Stomach (tissue), 9 donors: Measurements from ENCODE around the gene ACIN1. TPM values are rescaled to one million over a fixed set of nuclear protein-coding genes. Genes with fewer than 3 reads are reported as not detected.
A peak's percentile ranks its signal among the peaks of the same experiment; 100 is the strongest.

Experiments
- DNase-seq, 2 donors: peaks; one replicate each; pipeline versions ENCODE4 v3.0.0 to v3.0.0-alpha.2; 2013 to 2019
- H3K27ac ChIP-seq, 5 donors: fragments of 200-600 bp in 4 of 5; sonication (generic) in 4 of 5; one replicate each; pipeline ENCODE4 v1.5.1; 2013 to 2019; ENCODE audit warnings: mild to moderate bottlenecking in 1 of 5, moderate library complexity in 1 of 5
- H3K27me3 ChIP-seq, 3 donors: fragments of 200-600 bp; sonication (generic); one replicate each; pipeline ENCODE4 v1.5.1; 2017 to 2019; ENCODE audit warnings: mixed run types in 1 of 3
- H3K36me3 ChIP-seq, 4 donors: fragments of 200-600 bp; sonication (generic); 1 replicate in 3 of 4; 2 replicates in 1 of 4; pipeline ENCODE4 v1.5.1; 2016 to 2019
- H3K4me1 ChIP-seq, 4 donors: fragments of 200-600 bp; sonication (generic); one replicate each; pipeline ENCODE4 v1.5.1; 2016 to 2019
- H3K4me3 ChIP-seq, 4 donors: fragments of 200-600 bp; sonication (generic) in 3 of 4; one replicate each; pipeline ENCODE4 v1.5.1; 2016 to 2019; ENCODE audit warnings: mild to moderate bottlenecking in 1 of 4
- H3K9me3 ChIP-seq, 4 donors: fragments of 200-600 bp; sonication (generic); one replicate each; pipeline ENCODE4 v1.5.1; 2016 to 2019
- EP300 ChIP-seq: sonication (generic); formaldehyde crosslinking; IDR thresholded peaks from one replicate; pipeline ENCODE4 v1.6.1; 2017; ENCODE audit warnings: antibody characterized with exemption
- POLR2A ChIP-seq, 4 donors: fragments of 450-650 bp; IDR thresholded peaks; one replicate each; pipeline ENCODE4 v1.6.1; 2016; ENCODE audit warnings: antibody characterized with exemption in 4 of 4, control low read depth in 2 of 4, mild to moderate bottlenecking in 1 of 4, moderate library complexity in 1 of 4
- POLR2AphosphoS5 ChIP-seq, 3 donors: sonication (generic); formaldehyde crosslinking; IDR thresholded peaks; one replicate each; pipeline ENCODE4 v1.6.1; 2016; ENCODE audit warnings: antibody characterized with exemption in 3 of 3
- WGBS, 5 donors: extraction: QIAGEN DNeasy Blood & Tissue Kit in 3 of 5; methylation state at CpG; one replicate each; pipeline versions ENCODE4 v1.1.5 to v1.1.7; 2013 to 2018; 5-methylcytosine and 5-hydroxymethylcytosine counted together
- intact Hi-C: fragments of 100-400 bp; cut with DNase I; formaldehyde crosslinking; loops from one replicate; pipeline ENCODE4 v1.15.1; 2023; ENCODE audit warnings: low total_unique reads
- polyA plus RNA-seq, 3 donors: library from polyadenylated mRNA; stranded (reverse); fragments of 200-250 nt; gene quantifications; one replicate each; pipeline ENCODE4 v1.2.3, GENCODE V29; 2013
- total RNA-seq, 5 donors: library from RNA; depleted of rRNA; stranded (reverse); fragments of >200 nt; gene quantifications; one replicate each; pipeline versions ENCODE4 v1.1.0 to v1.2.3, GENCODE V29; 2014 to 2016
- TF ChIP-seq, protein P1 (sequence below), 7 experiments: fragments of 450-650 bp in 4 of 7; fragments of 200-600 bp in 3 of 7; sonication (generic) in 3 of 7; IDR thresholded peaks; one replicate each; pipeline ENCODE4 v1.5.1; 2016 to 2019; ENCODE audit warnings: antibody characterized with exemption in 7 of 7, control low read depth in 2 of 7, mild to moderate bottlenecking in 1 of 7
- donor health status: healthy with polysubstance abuse.
- donor health status: Bipolar disorder and iron deficiency.
- donor health status: healthy.

ACIN1 gene
- total and polyA plus RNA-seq, 8 donors: 37.1 to 232 (median 117) TPM

DNA sequence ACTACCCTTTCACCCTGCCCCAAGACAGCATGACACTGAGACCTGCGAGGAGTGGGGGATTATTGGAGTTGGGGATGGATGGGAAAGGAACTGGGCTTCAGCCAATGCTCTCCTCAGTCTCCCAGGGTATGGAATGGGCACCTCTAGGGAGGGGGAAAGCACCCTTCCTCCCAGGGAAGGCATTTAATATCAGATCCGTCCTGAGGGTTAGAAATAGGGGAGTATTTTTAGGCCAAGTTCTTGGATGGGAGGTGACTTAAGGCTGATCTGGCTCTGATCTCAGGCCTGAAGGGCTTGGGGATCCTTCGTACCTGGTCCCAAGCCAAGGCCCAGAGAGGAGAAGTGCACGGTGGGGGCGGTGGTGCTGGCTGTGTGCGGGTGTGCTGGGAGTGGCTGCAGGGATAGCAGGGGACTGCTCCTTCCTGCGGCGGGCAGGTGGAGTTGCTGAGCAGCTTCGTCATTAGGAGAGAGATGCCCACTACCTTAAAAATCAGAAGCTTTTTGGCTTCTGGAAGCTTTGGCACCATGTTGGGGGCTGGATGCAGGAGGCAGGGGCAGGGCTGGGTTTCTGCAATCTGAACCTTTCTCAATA is 31.1 kb upstream of the ACIN1 start:
- H3K36me3 ChIP-seq: peaks cover 25 to 50% (median 48%) of the 10 kb centered on the region in 4 donors
- no peak for DNase-seq
- H3K4me1 ChIP-seq: peaks cover 7 to 47% (median 18%) of the 10 kb centered on the region in 4 donors
- H3K4me3 ChIP-seq: no peak overlapping the region
- no peaks in the 10 kb centered on the region for H3K9me3 ChIP-seq
- H3K27me3 ChIP-seq: no peaks in the 10 kb centered on the region
- TF ChIP-seq POLR2AphosphoS5 (IDR thresholded peaks at IDR 0.05) (no peak), POLR2A (IDR thresholded peaks at IDR 0.05) (no peak), EP300 (no peak)
- TF ChIP-seq, protein P1, sequence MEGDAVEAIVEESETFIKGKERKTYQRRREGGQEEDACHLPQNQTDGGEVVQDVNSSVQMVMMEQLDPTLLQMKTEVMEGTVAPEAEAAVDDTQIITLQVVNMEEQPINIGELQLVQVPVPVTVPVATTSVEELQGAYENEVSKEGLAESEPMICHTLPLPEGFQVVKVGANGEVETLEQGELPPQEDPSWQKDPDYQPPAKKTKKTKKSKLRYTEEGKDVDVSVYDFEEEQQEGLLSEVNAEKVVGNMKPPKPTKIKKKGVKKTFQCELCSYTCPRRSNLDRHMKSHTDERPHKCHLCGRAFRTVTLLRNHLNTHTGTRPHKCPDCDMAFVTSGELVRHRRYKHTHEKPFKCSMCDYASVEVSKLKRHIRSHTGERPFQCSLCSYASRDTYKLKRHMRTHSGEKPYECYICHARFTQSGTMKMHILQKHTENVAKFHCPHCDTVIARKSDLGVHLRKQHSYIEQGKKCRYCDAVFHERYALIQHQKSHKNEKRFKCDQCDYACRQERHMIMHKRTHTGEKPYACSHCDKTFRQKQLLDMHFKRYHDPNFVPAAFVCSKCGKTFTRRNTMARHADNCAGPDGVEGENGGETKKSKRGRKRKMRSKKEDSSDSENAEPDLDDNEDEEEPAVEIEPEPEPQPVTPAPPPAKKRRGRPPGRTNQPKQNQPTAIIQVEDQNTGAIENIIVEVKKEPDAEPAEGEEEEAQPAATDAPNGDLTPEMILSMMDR (IDR thresholded peaks at IDR 0.05): no peak
- H3K27ac ChIP-seq: peak overlapping the region in 2 of 5 donors; percentile 19 to 25
- intact Hi-C loops: no loop called here
- WGBS, 5 donors: 64 to 73% (median 66%) methylated on average over 8 to 9 of the region's 9 CpGs

DNA sequence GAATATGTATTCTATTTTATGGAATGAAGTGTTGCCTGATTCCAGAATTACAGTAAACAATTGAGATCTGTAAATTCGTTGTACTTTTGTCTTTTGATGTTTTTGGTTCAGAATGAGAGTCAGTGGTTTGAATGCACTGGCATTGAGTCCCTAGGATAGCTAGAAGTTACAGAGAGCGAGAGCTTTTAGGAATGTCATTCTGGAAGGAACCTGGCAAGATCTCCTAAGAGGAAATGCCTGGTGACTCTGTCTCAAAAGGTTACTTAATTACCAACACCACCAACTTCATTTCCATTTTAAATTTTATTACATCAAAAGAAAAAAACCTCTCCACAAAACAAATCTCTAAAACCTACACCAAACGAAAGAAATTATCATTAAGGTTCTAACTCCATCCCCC is 30.1 kb upstream of the ACIN1 start:
- intact Hi-C loops: no loop called here

DNA sequence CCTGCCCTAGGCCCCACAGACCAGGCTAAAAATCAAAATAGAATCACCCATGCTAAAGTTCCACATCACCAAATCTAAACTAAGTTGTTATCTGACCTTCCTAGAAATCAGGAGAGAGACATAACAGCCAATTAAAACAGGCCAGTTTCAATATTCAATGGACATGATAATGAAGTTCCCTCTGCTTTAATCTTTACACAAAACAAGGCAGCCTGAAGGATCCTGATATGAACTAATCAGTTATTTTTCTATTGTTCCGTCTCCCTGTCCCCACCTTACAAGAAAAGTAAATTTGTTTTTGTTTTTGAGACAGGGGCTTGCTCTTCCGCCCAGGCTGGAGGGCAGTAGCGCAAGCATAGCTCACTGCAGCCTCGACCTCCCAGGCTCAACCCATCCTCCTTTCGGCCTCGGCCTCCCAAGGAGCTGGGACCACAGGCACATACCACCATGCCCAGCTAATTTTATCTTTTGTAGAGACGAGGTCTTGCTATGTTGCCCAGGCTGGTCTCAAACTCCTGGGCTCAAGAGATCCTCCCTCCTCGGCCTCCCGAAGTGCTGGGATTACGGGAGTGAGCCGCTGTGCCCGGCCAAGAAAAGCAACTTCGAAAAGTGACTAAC is 29.5 kb upstream of the ACIN1 start:
- intact Hi-C loops: loop anchor here (5.0 kb wide), 1 partner anchor 63 kb away; no protein-coding TSS in a partner anchor
- H3K4me1 ChIP-seq: peaks cover 9 to 56% (median 21%) of the 10 kb centered on the region in 4 donors
- H3K9me3 ChIP-seq: no peaks in the 10 kb centered on the region
- 83 to 87% (median 86%) methylated on average over 13 of the region's 13 CpGs for WGBS, 5 donors
- TF ChIP-seq POLR2AphosphoS5 (IDR thresholded peaks at IDR 0.05) (no peak), EP300 (no peak), POLR2A (IDR thresholded peaks at IDR 0.05) (no peak)
- no peaks in the 10 kb centered on the region for H3K27me3 ChIP-seq
- no peak overlapping the region for H3K4me3 ChIP-seq
- H3K27ac ChIP-seq: peak overlapping the region in 1 of 5 donors; percentile 62
- DNase-seq: no peak
- H3K36me3 ChIP-seq: peaks cover 21 to 36% (median 34%) of the 10 kb centered on the region in 4 donors

More for the DNA sequence above, 30.1 kb upstream of the ACIN1 start:
- DNase-seq: no peak
- Histone ChIP-seq H3K9me3 (no peaks in the 10 kb centered on the region), H3K27ac (peak overlapping the region in 1 of 5 donors; percentile 25), H3K27me3 (no peaks in the 10 kb centered on the region), H3K36me3 (peaks cover 25 to 42% (median 39%) of the 10 kb centered on the region in 4 donors), H3K4me3 (no peak overlapping the region), H3K4me1 (peaks cover 9 to 50% (median 21%) of the 10 kb centered on the region in 4 donors)
- TF ChIP-seq POLR2AphosphoS5 (IDR thresholded peaks at IDR 0.05) (no peak), EP300 (no peak)
- 40 to 68% (median 49%) methylated on average over 3 of the region's 3 CpGs for WGBS, 5 donors

DNA sequence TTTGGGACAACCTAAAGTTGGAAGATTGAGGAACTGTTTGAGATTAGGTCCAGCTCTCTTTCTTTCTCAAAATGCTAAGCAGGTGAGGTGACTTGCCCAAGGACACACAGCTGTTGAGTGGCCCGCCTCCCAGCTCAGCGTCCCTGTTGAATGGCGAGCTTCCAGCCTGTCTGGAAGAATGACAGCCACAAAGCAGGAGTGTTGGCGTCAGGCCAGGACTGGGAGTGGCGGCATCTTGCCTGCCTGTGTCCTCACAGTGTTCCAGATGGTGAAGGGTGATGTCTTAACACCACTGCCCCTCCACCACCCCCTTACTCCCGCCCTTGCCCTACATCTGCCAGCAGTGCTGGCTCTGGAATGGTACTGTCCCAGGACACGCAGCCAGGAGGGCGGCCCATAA is 28.5 kb upstream of the ACIN1 start:
- WGBS, 5 donors: 28 to 45% (median 33%) methylated on average over 7 to 8 of the region's 8 CpGs
- Histone ChIP-seq H3K4me3 (no peak overlapping the region), H3K4me1 (peaks cover 9 to 57% (median 21%) of the 10 kb centered on the region in 4 donors), H3K36me3 (peaks cover 11 to 26% (median 23%) of the 10 kb centered on the region in 4 donors), H3K27me3 (peaks cover 0 to 4% (median 0%) of the 10 kb centered on the region in 3 donors), H3K27ac (peak overlapping the region in 2 of 5 donors; percentile 25 to 62), H3K9me3 (no peaks in the 10 kb centered on the region)
- peak; percentile 74 to 93 for DNase-seq
- TF ChIP-seq EP300: no peak
- TF ChIP-seq POLR2AphosphoS5 (IDR thresholded peaks at IDR 0.05): peak in 1 of 3 donors; percentile 47
- intact Hi-C loops: loop anchor here (5.0 kb wide), 1 partner anchor 64 kb away; no protein-coding TSS in a partner anchor

DNA sequence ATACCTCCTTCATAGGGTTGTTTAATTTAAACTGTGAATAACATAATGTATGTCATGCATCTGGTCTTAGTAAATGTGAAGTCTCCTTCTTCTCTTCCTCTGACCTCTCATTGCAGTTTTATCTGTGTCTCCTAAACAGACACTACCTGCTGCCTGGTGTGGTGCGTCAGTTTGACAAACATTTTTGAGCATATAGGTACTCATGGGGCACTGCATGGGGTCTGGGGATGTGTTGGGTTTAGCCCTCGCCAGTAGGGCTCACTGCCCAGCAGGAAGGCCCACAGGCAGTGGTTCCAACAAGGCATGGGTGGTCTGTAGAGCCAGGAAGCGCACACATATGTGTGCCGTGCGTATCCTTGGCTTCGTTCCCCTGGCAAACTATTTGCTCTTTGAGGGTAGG is 27.1 kb upstream of the ACIN1 start:
- H3K27me3 ChIP-seq: peaks cover 0 to 15% (median 0%) of the 10 kb centered on the region in 3 donors
- no peak for DNase-seq
- WGBS, 5 donors: 84 to 98% (median 91%) methylated on average over 6 of the region's 6 CpGs
- H3K9me3 ChIP-seq: no peaks in the 10 kb centered on the region
- no peak overlapping the region for H3K4me3 ChIP-seq
- H3K4me1 ChIP-seq: peaks cover 9 to 57% (median 21%) of the 10 kb centered on the region in 4 donors
- intact Hi-C loops: loop anchor here (5.0 kb wide), 1 partner anchor 65 kb away; no protein-coding TSS in a partner anchor
- TF ChIP-seq POLR2A (IDR thresholded peaks at IDR 0.05) (no peak), POLR2AphosphoS5 (IDR thresholded peaks at IDR 0.05) (no peak), EP300 (no peak)
- TF ChIP-seq, protein P1 (IDR thresholded peaks at IDR 0.05): no peak
- H3K27ac ChIP-seq: peak overlapping the region in 4 of 5 donors; percentile 48 to 73 (median 56)
- peaks cover 0 to 13% (median 10%) of the 10 kb centered on the region in 4 donors for H3K36me3 ChIP-seq
